ENCODE results near the gene FAM171A1.
"Not testable (repeated sequence)": the region's sequence is repeated elsewhere in the genome, so short reads cannot be mapped to it uniquely, and the experiment has no call there.

The FAM171A1 gene

GRCh38 chr10:15237351-15237750 is 133.7 kb downstream of the FAM171A1 start:
- peak; percentile 3 for DNase-seq

- no peak for DNase-seq
Observed at GRCh38 chr10:15236340-15236739, 134.7 kb downstream of the FAM171A1 start.

GRCh38 chr10:15232279-15232678 is 138.8 kb downstream of the FAM171A1 start:
- DNase-seq = no peak

- DNase-seq = no peak
Observed at GRCh38 chr10:15231426-15231825, 139.7 kb downstream of the FAM171A1 start.

GRCh38 chr10:15230257-15230656 is 140.8 kb downstream of the FAM171A1 start:
- no peak for DNase-seq

- DNase-seq = no peak
Observed at GRCh38 chr10:15229268-15229667, 141.8 kb downstream of the FAM171A1 start.

- no peak for DNase-seq
Observed at GRCh38 chr10:15228426-15228825, 142.7 kb downstream of the FAM171A1 start.

GRCh38 chr10:15227611-15228372 is 143.3 kb downstream of the FAM171A1 start:
- no peak for DNase-seq

GRCh38 chr10:15225511-15225910 is 145.6 kb downstream of the FAM171A1 start:
- no peak for DNase-seq

- DNase-seq = no peak
Observed at GRCh38 chr10:15224948-15225347, 146.1 kb downstream of the FAM171A1 start.

GRCh38 chr10:15223174-15223573 is 147.9 kb downstream of the FAM171A1 start:
- no peak for DNase-seq

- no peak for DNase-seq
Observed at GRCh38 chr10:15222511-15222910, 148.6 kb downstream of the FAM171A1 start.

- DNase-seq = no peak
Observed at GRCh38 chr10:15220445-15220844, 150.6 kb downstream of the FAM171A1 start.

- DNase-seq = no peak
Observed at GRCh38 chr10:15216700-15217099, 154.4 kb downstream of the FAM171A1 start.

GRCh38 chr10:15214237-15214636 is 156.9 kb downstream of the FAM171A1 start:
- no peak for DNase-seq

GRCh38 chr10:15213461-15213861 is 157.6 kb downstream of the FAM171A1 start:
- no peak for DNase-seq

- no peak for DNase-seq
Observed at GRCh38 chr10:15211464-15211979, 159.6 kb downstream of the FAM171A1 start.

GRCh38 chr10:15210521-15210920 is 160.6 kb downstream of the FAM171A1 start:
- DNase-seq = no peak

- DNase-seq = peak; percentile 82
Observed at GRCh38 chr10:15209827-15210509, 161.1 kb downstream of the FAM171A1 start.

GRCh38 chr10:15208221-15208620 is 162.9 kb downstream of the FAM171A1 start:
- no peak for DNase-seq

- DNase-seq = not testable (repeated sequence)
Observed at GRCh38 chr10:15207410-15207809, 163.7 kb downstream of the FAM171A1 start.

- no peak for DNase-seq
Observed at GRCh38 chr10:15202639-15203038, 168.4 kb downstream of the FAM171A1 start.

- not testable (repeated sequence) for DNase-seq
Observed at GRCh38 chr10:15202301-15202621, 168.8 kb downstream of the FAM171A1 start.

GRCh38 chr10:15201589-15202300 is 169.3 kb downstream of the FAM171A1 start:
- no peak for DNase-seq

Data from NCI-H82 (cell line).